Hippocampal formation (tissue), 2 donors: ENCODE data around the gene GABPB2.
A peak's percentile ranks its signal among the peaks of the same experiment; 100 is the strongest.

Source experiments
- DNase-seq, 2 donors: peaks; one replicate each; lab custom pipeline; 2025; lab: John Stamatoyannopoulos, UW

Gene GABPB2

GRCh38 chr1:151070474-151071276 is at the start of gene GABPB2:
Gene GABPB2, plus strand, starts transcription at chr1:151070761. Its CDS starts 17,429 bp downstream, at chr1:151088190.
- peak; percentile 87 to 92 for DNase-seq

- DNase-seq, result peak; percentile 66 to 75
Measured at GRCh38 chr1:151024540-151025146, 45.9 kb upstream of the GABPB2 start.

- no peak for DNase-seq
Measured at GRCh38 chr1:151026460-151026859, 44.1 kb upstream of the GABPB2 start.

- DNase-seq, result no peak
Measured at GRCh38 chr1:151032164-151032563, 38.4 kb upstream of the GABPB2 start.

GRCh38 chr1:151035167-151035566 is 35.4 kb upstream of the GABPB2 start:
- no peak for DNase-seq

- DNase-seq, result no peak
Measured at GRCh38 chr1:151036356-151036755, 34.2 kb upstream of the GABPB2 start, which contains the start of gene BNIPL. Gene BNIPL, plus strand, starts transcription at chr1:151036586. Its CDS starts 140 bp downstream, at chr1:151036726.

- DNase-seq, result no peak
Measured at GRCh38 chr1:151037032-151037431, 33.5 kb upstream of the GABPB2 start.

GRCh38 chr1:151039521-151039920 is 31.0 kb upstream of the GABPB2 start:
- no peak for DNase-seq

GRCh38 chr1:151043163-151043562 is 27.4 kb upstream of the GABPB2 start:
- DNase-seq, result no peak

GRCh38 chr1:151047591-151047924 is 23.0 kb upstream of the GABPB2 start, which contains the start of gene C1orf56:
Gene C1orf56, plus strand, starts transcription at chr1:151047751. Its CDS starts 97 bp downstream, at chr1:151047848.
- peak; percentile 43 to 62 for DNase-seq

GRCh38 chr1:151047925-151048644 is 22.5 kb upstream of the GABPB2 start:
- DNase-seq, result peak; percentile 22 to 59

GRCh38 chr1:151048645-151049032 is 21.9 kb upstream of the GABPB2 start:
- no peak for DNase-seq

- DNase-seq, result no peak
Measured at GRCh38 chr1:151049458-151049857, 21.1 kb upstream of the GABPB2 start.

GRCh38 chr1:151050051-151050688 is 20.4 kb upstream of the GABPB2 start:
- no peak for DNase-seq

GRCh38 chr1:151051356-151052009 is 19.1 kb upstream of the GABPB2 start:
- DNase-seq, result no peak

- DNase-seq, result no peak
Measured at GRCh38 chr1:151054971-151055547, 15.5 kb upstream of the GABPB2 start.

GRCh38 chr1:151055581-151055980 is 15.0 kb upstream of the GABPB2 start:
- DNase-seq, result no peak

- DNase-seq, result no peak
Measured at GRCh38 chr1:151056149-151056548, 14.4 kb upstream of the GABPB2 start.

GRCh38 chr1:151058692-151059091 is 11.9 kb upstream of the GABPB2 start:
- peak in 1 of 2 donors; percentile 17 for DNase-seq

GRCh38 chr1:151059109-151060006 is 11.2 kb upstream of the GABPB2 start, which contains the start of gene CDC42SE1:
Gene CDC42SE1, minus strand, starts transcription at chr1:151059622. Its CDS starts 3,892 bp downstream, at chr1:151055730.
- peak; percentile 71 to 79 for DNase-seq
